ENCODE results near the gene AFM.
"Not testable (repeated sequence)": the region's sequence is repeated elsewhere in the genome, so short reads cannot be mapped to it uniquely, and the experiment has no call there.

Gene AFM

GRCh38 chr4:73507541-73507940 is 26.0 kb downstream of the AFM start:
- DNase-seq = no peak

GRCh38 chr4:73508651-73509050 is 27.1 kb downstream of the AFM start:
- no peak for DNase-seq

- no peak for DNase-seq
These were observed 36.8 kb downstream of the AFM start for GRCh38 chr4:73518340-73518739.

- no peak for DNase-seq
These were observed 39.3 kb downstream of the AFM start for GRCh38 chr4:73520821-73521220.

- no peak for DNase-seq
These were observed 41.6 kb downstream of the AFM start for GRCh38 chr4:73523126-73523525.

- no peak for DNase-seq
These were observed 44.1 kb downstream of the AFM start for GRCh38 chr4:73525611-73526010.

DNA sequence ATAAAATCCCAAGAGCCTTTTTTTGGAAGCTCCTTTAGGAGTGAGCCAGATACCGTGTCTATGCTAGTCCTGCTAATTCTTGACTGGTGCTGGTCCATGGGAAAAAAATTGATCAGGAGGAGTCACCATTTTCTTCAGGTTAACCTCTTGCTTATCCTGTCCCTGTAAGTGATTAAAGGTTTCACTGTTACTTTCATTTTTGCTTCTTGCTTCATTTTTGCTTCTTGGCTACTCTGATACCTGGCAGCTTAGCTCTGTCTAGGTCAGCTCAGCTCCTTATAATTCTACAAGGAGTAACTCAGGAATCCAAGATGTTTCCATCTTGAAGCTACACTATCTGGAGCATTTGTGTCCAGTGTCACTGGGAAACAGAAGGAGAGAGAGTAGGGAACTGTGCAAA is 45.7 kb downstream of the AFM start:
- no peak for DNase-seq

GRCh38 chr4:73528171-73528570 is 46.6 kb downstream of the AFM start:
- DNase-seq = no peak

- no peak for DNase-seq
These were observed 52.2 kb downstream of the AFM start for GRCh38 chr4:73533515-73534422.

- no peak for DNase-seq
These were observed 56.6 kb downstream of the AFM start for GRCh38 chr4:73538162-73538561.

DNA sequence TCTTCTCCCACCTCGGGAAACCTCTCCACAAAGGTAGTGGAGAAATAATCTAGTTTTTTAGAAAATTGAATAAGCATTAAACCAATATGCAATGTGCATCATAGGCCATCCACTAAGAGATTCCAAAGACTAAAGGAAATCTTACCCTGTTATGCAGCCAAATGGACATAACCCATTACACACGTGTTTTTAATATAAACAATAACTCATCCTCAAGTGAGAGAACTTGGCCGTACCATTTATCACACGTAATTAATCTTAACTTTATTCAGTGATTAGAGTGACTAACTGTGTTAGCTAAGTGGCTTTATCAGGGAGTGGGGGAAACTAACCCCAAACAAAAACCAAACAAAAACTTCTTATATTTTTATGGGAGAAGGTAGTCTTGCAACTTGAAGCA is 57.8 kb downstream of the AFM start:
- no peak for DNase-seq

- DNase-seq = no peak
These were observed 59.3 kb downstream of the AFM start for GRCh38 chr4:73540826-73541225.

DNA sequence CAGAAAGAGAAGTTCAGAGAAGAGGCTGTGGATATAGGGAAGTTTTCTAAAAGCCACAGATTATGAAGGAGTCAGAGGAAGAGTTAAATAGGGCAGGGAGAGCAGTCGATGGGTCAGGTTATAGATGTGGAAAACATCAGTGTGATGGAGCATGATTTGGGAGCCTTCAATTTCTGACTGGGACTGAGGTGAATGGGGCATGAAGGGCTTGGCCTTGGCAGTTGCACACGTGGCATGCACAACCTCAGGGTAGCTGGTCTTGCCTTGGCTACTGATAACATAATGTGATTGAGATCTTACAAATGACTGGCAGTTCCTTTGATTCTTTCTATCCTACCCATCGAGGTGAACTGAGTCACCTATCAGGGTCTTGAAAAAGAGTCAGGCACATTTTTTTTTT is 59.7 kb downstream of the AFM start:
- no peak for DNase-seq

DNA sequence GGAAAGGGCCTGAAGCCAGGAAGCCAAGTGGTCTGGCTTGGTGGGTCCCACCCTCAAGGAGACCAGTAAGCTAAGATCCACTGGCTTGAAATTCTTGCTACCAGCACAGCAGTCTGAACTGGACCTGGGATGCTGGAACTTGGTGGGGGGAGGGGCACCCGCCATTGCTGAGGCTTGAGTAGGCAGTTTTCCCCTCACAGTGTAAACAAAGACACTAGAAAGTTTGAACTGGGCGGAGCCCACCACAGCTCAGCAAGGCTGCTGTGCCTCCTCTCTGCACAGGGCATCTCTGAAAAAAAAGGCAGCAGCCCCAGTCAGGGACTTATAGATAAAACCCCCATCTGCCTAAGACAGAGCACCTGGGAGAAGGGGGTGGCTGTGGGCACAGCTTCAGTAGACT is 63.1 kb downstream of the AFM start:
- no peak for DNase-seq

GRCh38 chr4:73550865-73551264 is 69.3 kb downstream of the AFM start:
- DNase-seq = not testable (repeated sequence)
